Stimulated activated CD4-positive, alpha-beta T cell treated with anti-CD3 and anti-CD28 coated beads, Interleukin-1b, Interleukin-23, amount 100 ng/mL, for 4 hours (primary cell): ENCODE measurements around the gene HVCN1.
A peak's percentile ranks its signal among the peaks of the same experiment; 100 is the strongest.
"Not testable (repeated sequence)": the region's sequence is repeated elsewhere in the genome, so short reads cannot be mapped to it uniquely, and the experiment has no call there.

ENCODE experiments used
- DNase-seq, 2 donors: peaks; one replicate each; pipeline ENCODE4 v3.0.0-alpha.2; 2020; ENCODE audit warnings: low read depth in 2 of 2

Gene HVCN1

GRCh38 chr12:110688446-110689280 is at the start of gene HVCN1:
TSS of gene HVCN1 (minus strand) at chr12:110689115. CDS start at chr12:110683245, 5,870 bp downstream.
- DNase-seq, result peak in 1 of 2 donors; percentile 7

- no peak for DNase-seq
Measured at GRCh38 chr12:110737532-110737931, 48.6 kb upstream of the HVCN1 start.

DNA sequence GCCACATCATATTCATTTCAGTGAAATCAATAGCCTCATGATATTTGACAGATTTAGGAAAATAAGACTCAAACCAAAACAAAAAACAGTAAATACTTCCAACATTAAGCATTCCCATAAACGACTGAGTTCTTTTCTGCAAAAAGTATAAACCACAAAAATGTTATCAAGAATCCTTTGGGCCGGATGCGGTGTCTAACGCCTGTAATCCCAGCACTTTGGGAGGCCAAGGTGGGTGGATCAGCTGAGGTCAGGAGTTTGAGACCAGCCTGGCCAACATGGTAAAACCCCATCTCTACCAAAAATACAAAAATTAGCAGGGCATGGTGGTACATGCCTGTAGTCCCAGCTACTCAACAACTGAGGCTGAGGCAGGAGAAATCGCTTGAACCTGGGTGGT is 48.1 kb upstream of the HVCN1 start:
- not testable (repeated sequence) for DNase-seq

GRCh38 chr12:110733900-110734299 is 45.0 kb upstream of the HVCN1 start:
- no peak for DNase-seq

DNA sequence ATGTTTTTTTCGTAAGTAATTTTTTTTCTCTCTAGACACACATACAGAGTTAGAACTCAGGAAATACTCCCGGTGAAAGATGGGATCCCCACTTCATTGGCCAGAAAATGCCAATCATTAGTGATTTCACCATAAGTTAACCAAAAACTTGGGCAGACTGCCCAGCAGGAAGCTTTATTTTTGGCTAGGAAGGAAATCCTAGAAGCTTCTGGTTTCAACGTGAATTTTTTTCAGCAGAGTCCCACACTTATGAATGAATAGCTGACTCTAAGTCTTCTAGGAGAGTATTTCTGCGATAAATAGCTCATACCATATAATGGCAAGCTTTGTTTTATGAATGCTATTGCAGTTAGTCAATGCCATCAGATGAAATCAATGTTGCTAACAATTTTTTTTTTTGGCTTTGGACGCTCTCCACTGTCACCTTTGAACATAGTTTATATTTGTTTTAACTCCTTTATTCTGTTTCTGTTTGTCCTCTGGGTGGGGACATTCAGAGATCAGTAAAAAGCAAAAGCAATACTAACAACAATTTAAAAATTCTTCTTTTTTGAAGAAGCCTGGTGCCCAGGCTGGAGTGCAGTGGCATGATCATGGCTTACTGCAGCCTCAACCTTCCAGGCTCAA is 44.3 kb upstream of the HVCN1 start:
- no peak for DNase-seq

DNA sequence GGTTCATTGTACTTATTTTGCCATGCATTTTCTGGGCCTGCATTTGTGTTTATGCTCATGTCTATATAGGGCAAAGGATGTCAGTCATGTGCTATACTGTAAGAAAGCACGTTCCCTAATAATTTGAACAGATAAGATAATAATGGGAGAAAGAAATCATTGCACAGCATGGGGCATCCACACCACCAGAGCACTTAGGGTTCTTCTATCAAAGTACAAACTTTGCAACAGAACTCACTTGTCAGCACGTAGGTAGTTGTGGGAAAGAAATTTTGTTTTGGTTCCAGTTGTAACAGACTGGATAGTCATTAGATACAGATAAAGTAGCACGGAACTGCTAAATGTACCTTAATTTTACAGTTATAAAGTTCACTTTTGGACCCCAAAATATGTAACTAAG is 43.7 kb upstream of the HVCN1 start:
- DNase-seq, result no peak

- no peak for DNase-seq
Measured at GRCh38 chr12:110731479-110731878, 42.6 kb upstream of the HVCN1 start.

DNA sequence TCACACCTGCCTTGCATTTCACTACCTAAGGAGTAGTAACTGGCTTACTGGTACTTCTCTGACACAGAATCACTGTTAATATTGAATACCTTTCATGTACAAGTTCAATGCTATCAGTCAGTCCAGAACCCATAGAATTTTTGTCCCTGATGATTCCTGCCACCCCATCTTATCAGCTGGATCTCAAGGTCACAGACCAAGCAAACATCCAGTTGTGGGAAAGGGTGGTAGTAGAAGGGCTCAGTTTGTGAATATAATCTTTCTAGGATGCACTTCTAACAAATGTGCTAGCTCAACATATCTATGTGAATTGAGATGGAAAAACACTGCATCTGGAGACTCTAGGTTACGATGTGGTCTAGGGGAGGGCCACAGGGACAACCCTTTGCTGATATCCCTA is 39.7 kb upstream of the HVCN1 start:
- no peak for DNase-seq

DNA sequence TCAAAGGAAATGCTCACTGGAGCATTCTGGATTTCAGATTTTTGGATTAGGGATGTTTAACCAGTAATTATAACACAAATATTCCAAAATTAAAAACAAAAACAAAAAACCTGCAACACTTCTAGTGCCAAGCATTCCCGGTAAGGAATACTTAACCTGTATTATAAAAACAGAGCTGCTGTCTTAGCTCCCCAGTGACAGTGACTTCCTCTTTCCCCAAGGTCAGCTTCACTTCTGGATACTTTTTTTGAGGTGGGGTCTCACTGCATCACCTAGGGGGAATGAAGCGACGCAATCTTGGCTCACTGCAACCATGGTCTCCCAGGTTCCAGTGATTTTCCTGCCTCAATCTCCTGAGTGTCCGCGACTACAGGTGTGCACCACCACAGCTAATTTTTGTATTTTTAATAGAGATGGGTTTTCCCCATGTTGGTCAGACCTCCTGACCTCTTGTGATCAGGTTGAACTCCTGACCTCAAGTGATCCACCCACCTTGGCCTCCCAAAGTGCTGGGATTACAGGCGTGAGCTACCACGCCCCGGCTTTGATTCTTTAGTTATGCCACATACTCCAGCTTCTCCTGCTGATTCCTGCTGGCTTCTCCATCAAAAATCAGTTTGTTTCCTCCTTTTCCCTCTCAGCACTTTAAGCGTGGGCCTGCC is 37.9 kb upstream of the HVCN1 start:
- DNase-seq, result no peak

DNA sequence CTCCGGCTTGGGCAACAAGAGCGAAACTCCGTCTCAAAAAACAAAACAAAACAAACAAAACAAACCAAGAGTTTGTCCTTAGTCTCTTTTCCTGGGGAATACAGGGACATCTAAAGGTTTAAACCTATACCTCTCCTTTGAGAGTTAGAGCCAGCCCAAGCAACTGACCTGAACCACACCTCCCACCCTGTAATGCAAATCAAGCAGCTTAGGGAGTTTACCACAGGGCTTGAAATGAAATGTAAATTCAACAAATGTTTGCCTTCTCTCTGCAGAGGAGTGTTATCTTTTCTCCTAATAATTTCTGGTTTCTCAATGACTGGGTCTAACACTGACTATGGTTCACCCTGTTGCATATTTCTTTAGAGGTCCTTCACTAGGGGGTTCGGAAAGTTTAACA is 37.1 kb upstream of the HVCN1 start:
- no peak for DNase-seq

DNA sequence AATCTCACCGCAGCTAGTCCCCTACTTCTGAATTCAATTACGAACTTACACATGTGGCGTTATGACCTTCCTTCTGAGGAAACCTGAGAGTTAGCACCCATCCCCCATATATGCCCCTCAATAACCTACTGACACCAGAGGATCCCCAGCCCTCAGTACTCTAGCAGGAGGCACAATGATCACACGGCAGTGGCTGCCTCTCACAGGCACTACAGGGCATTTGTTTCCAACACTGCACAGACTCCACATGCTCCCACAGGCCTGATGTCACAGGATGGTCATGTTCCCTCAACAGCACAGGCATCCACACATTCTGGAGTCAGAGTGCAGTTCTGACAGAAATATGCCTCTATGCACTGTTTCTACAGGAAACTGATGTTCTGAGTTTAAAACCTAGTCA is 36.4 kb upstream of the HVCN1 start:
- DNase-seq, result no peak

- not testable (repeated sequence) for DNase-seq
Measured at GRCh38 chr12:110722892-110723291, 34.0 kb upstream of the HVCN1 start.

GRCh38 chr12:110721570-110721969 is 32.7 kb upstream of the HVCN1 start:
- no peak for DNase-seq

- DNase-seq, result no peak
Measured at GRCh38 chr12:110720516-110720915, 31.6 kb upstream of the HVCN1 start.

DNA sequence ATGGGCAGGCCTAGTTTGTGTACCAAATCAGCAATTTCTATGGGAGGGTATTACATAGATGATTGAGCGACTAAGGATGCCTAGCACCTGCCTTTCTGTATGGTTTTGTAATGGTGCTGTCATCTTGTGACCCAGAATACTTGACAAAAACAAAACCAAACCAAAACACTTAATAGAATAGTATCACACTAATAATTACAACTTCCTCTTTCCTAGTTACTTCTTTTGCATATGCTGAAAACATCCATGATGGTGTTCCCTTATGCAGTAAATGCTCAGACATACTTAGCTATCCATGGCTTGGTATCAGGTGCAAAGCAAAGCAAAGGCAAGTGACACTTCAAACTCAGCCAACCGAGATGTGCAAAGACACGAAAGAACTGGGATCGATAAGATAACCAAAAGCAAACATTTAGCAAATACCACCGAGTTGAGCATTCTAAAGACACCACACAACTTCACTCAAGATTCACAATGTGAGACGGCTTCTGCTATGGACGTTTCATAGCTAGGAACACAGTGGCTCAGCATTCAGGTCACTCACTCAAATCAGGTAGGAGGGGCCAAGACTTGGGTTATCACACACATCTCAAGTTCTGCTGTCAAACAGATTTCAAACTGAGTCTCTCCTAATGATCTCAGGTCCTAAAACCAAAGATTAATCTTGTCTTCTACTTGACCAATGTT is 29.4 kb upstream of the HVCN1 start:
- DNase-seq, result no peak

GRCh38 chr12:110717037-110717436 is 28.1 kb upstream of the HVCN1 start:
- no peak for DNase-seq

DNA sequence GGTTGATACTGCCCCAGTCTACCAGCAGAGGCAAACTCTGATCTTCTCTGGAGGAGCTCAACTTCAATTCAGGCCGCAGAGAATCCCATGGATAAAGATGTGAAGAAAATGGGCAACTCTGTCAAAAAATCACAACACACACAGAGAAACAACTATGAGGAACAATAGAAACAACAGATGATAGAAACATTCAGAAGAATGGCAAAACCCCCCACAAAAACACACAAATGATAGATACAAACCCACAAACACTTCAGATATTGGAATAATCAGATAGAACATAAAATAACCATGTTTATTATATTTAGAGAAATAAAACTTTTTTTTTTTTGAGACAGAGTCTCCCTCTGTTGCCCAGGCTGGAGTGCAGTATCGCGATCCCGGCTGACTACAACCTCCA is 20.0 kb upstream of the HVCN1 start:
- no peak for DNase-seq

DNA sequence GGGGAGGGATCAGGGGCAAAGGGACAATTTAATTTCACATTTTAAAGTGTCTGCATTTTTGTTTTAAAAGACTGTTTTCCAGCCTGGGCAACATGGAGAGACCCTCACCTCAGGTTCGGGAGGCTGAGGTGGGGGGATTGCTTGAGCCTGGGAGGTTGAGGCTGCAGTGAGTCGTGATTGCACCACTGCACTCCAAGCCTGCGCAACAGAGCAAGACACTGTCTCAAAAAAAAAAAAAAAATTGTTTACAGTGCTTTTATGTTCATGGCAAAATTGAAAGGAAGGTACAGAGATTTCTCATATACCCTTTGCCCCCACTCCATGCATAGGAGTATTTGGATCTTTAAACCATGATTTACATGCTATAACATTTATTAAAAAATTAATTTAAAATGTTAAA is 16.4 kb upstream of the HVCN1 start:
- no peak for DNase-seq

GRCh38 chr12:110704750-110705149 is 15.8 kb upstream of the HVCN1 start:
- no peak for DNase-seq

GRCh38 chr12:110704231-110704630 is 15.3 kb upstream of the HVCN1 start:
- no peak for DNase-seq

GRCh38 chr12:110702081-110702480 is 13.2 kb upstream of the HVCN1 start:
- DNase-seq, result no peak
